ENCODE results near the gene PLA2G6.
A peak's percentile ranks its signal among the peaks of the same experiment; 100 is the strongest.
"Not testable (repeated sequence)": the region's sequence is repeated elsewhere in the genome, so short reads cannot be mapped to it uniquely, and the experiment has no call there.

The PLA2G6 gene

DNA sequence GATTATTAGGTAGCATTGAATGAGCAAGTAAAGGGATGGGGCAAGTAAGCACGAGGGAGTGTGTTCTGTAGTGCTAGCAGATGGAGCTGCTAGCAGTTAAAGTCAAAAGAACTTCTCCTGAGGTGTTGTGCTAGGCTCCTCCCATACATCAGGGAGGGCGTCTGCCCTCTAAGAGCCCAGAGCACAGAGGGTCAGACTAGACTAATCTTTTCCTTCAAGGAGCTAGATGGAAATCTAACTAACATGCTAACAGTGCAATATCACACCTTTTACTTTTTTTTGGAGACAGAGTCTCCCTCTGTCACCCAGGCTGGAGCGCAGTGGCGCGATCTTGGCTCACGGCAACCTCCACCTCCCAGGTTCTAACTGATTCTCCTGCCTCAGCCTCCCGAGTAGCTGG is 3.2 kb upstream of the PLA2G6 start:
- no peak overlapping the region for H4K8ac ChIP-seq (ENCODE audit: low read depth, low read length)
- peaks cover 13 to 17% of the 10 kb centered on the region in 2 experiments for H3K4me1 ChIP-seq (ENCODE audit: control insufficient read depth in 1 of 2, insufficient read depth in 2 of 2, low read length in 2 of 2)
- H2BK120ac ChIP-seq (ENCODE audit: insufficient read depth, low read length, poor library complexity), result no peak overlapping the region
- no peak overlapping the region for H4K12ac ChIP-seq (ENCODE audit: low read depth, low read length)
- no peak overlapping the region for H3K4me2 ChIP-seq (ENCODE audit: low read length)
- no CpG with 5 or more reads among the region's 7 CpGs for WGBS (ENCODE audit: extremely low coverage, insufficient coverage, insufficient read length)
- no peak overlapping the region for H2AK5ac ChIP-seq (ENCODE audit: low read length)
- peaks cover 5% of the 10 kb centered on the region for H3K79me2 ChIP-seq (ENCODE audit: control insufficient read depth, insufficient read depth, low read length, poor library complexity)
- H3K36me3 ChIP-seq (ENCODE audit: control insufficient read depth in 1 of 2, insufficient read depth in 2 of 2, low read length in 2 of 2), result no peaks in the 10 kb centered on the region
- peaks cover 25% of the 10 kb centered on the region for H3K79me1 ChIP-seq (ENCODE audit: low read length)
- H3K4ac ChIP-seq (ENCODE audit: low read depth, low read length), result no peak overlapping the region
- H3K18ac ChIP-seq (ENCODE audit: low read length), result no peak overlapping the region
- no peak overlapping the region for H3K4me3 ChIP-seq (ENCODE audit: low read depth, low read length)
- H3K14ac ChIP-seq (ENCODE audit: low read length), result no peak overlapping the region
- H3K9me3 ChIP-seq (ENCODE audit: insufficient read depth, low read depth, low read length), result no peaks in the 10 kb centered on the region
- H2BK5ac ChIP-seq (ENCODE audit: low read depth, low read length, poor library complexity), result no peak overlapping the region
- H3K27me3 ChIP-seq (ENCODE audit: insufficient read depth, low read length), result no peaks in the 10 kb centered on the region
- no peak overlapping the region for H3K23ac ChIP-seq (ENCODE audit: low read length)
- DNase-seq, result no peak
- no peak overlapping the region for H3K9ac ChIP-seq (ENCODE audit: low read length)
- H3K27ac ChIP-seq (ENCODE audit: low read depth, low read length), result no peak overlapping the region
- H2BK12ac ChIP-seq (ENCODE audit: low read length), result no peak overlapping the region
- H2AFZ ChIP-seq (ENCODE audit: insufficient read depth, low read length, poor library complexity), result no peak overlapping the region
- no peak overlapping the region for H4K91ac ChIP-seq (ENCODE audit: low read depth, low read length)

DNA sequence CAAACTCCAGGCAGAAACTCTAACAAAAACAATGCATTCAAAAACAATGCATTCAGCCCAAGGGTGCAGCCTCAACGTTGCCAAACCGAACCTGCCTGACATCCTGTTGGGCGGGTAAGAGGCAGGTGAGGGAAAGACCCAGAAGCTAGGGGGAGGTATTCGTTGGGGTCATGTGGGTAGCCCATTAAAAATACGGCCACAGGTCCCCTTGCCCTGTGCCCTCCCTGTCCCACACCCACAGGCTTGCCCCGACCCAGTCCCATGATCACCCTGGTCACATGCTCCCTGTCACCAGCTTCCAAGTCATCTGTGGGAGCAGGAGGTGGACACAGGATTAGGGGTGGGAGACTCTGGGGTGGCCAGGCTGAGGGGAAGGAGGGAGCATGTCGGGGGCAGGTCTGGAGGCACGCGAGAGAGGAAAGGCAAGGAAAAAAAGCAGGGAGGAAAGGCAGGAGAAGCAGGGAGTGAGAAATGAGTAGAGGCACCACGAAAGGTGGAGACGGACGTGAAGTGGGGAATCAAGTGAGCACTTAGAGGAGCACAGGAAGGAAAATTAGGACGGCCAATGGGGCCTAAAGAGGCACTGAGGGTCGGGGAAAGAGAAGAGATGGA is 683 bp downstream of the PLA2G6 start:
- Histone ChIP-seq H3K9me3 (ENCODE audit: insufficient read depth, low read depth, low read length) (no peaks in the 10 kb centered on the region), H2AK5ac (ENCODE audit: low read length) (peak overlapping the region; percentile 7), H3K4ac (ENCODE audit: low read depth, low read length) (peak overlapping the region; percentile 78), H3K18ac (ENCODE audit: low read length) (peak overlapping the region; percentile 90), H3K4me2 (ENCODE audit: low read length) (peak overlapping the region; percentile 72), H3K4me1 (ENCODE audit: control insufficient read depth in 1 of 2, insufficient read depth in 2 of 2, low read length in 2 of 2) (peaks cover 32 to 33% of the 10 kb centered on the region in 2 experiments), H3K27me3 (ENCODE audit: insufficient read depth, low read length) (no peaks in the 10 kb centered on the region), H3K79me2 (ENCODE audit: control insufficient read depth, insufficient read depth, low read length, poor library complexity) (peaks cover 5% of the 10 kb centered on the region), H3K4me3 (ENCODE audit: low read depth, low read length) (peak overlapping the region; percentile 47), H4K12ac (ENCODE audit: low read depth, low read length) (peak overlapping the region; percentile 94), H3K9ac (ENCODE audit: low read length) (peak overlapping the region; percentile 61), H3K27ac (ENCODE audit: low read depth, low read length) (peak overlapping the region; percentile 90), H2BK12ac (ENCODE audit: low read length) (peak overlapping the region; percentile 86), H3K36me3 (ENCODE audit: control insufficient read depth in 1 of 2, insufficient read depth in 2 of 2, low read length in 2 of 2) (no peaks in the 10 kb centered on the region), H4K91ac (ENCODE audit: low read depth, low read length) (peak overlapping the region; percentile 99), H4K8ac (ENCODE audit: low read depth, low read length) (peak overlapping the region; percentile 96), H2BK120ac (ENCODE audit: insufficient read depth, low read length, poor library complexity) (peak overlapping the region; percentile 97), H2BK5ac (ENCODE audit: low read depth, low read length, poor library complexity) (peak overlapping the region; percentile 98), H3K14ac (ENCODE audit: low read length) (peak overlapping the region; percentile 93), H3K79me1 (ENCODE audit: low read length) (peaks cover 45% of the 10 kb centered on the region), H2AFZ (ENCODE audit: insufficient read depth, low read length, poor library complexity) (peak overlapping the region; percentile 55), H3K23ac (ENCODE audit: low read length) (no peak overlapping the region)
- DNase-seq, result peak; percentile 79 to 89
- no CpG with 5 or more reads among the region's 14 CpGs for WGBS (ENCODE audit: extremely low coverage, insufficient coverage, insufficient read length)

DNA sequence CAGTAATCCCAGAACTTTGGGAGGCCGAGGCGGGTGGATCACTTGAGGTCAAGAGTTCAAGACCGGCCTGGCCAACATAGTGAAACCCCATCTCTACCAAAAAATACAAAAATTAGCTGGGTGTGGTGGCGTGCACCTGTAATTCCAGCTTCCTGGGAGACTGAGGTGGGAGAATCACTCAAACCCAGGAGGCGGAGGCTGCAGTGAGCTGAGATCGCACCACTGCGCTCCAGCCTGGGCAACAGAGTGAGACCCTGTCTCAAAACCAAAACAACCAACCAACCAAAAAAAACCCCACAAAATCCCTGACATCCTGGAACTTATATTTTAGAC is 3.1 kb downstream of the PLA2G6 start:
- H3K4ac ChIP-seq (ENCODE audit: low read depth, low read length); H2AK5ac ChIP-seq (ENCODE audit: low read length); H3K27me3 ChIP-seq (ENCODE audit: insufficient read depth, low read length); H3K23ac ChIP-seq (ENCODE audit: low read length); H3K4me3 ChIP-seq (ENCODE audit: low read depth, low read length); H2AFZ ChIP-seq (ENCODE audit: insufficient read depth, low read length, poor library complexity); H3K9ac ChIP-seq (ENCODE audit: low read length); DNase-seq; H3K4me2 ChIP-seq (ENCODE audit: low read length); H3K79me2 ChIP-seq (ENCODE audit: control insufficient read depth, insufficient read depth, low read length, poor library complexity); H4K12ac ChIP-seq (ENCODE audit: low read depth, low read length); H3K9me3 ChIP-seq (ENCODE audit: insufficient read depth, low read depth, low read length); H3K36me3 ChIP-seq (ENCODE audit: control insufficient read depth in 1 of 2, insufficient read depth in 2 of 2, low read length in 2 of 2): not testable (repeated sequence)
- Histone ChIP-seq H3K4me1 (ENCODE audit: control insufficient read depth in 1 of 2, insufficient read depth in 2 of 2, low read length in 2 of 2) (peaks cover 34 to 35% of the 10 kb centered on the region in 2 experiments), H4K91ac (ENCODE audit: low read depth, low read length) (peak overlapping the region; percentile 76), H3K79me1 (ENCODE audit: low read length) (peaks cover 43% of the 10 kb centered on the region), H3K18ac (ENCODE audit: low read length) (peak overlapping the region; percentile 20), H2BK12ac (ENCODE audit: low read length) (peak overlapping the region; percentile 58), H3K14ac (ENCODE audit: low read length) (peak overlapping the region; percentile 21), H4K8ac (ENCODE audit: low read depth, low read length) (peak overlapping the region; percentile 38), H2BK5ac (ENCODE audit: low read depth, low read length, poor library complexity) (peak overlapping the region; percentile 70), H2BK120ac (ENCODE audit: insufficient read depth, low read length, poor library complexity) (peak overlapping the region; percentile 57), H3K27ac (ENCODE audit: low read depth, low read length) (peak overlapping the region; percentile 86)
- WGBS (ENCODE audit: extremely low coverage, insufficient coverage, insufficient read length), result no CpG with 5 or more reads among the region's 7 CpGs

DNA sequence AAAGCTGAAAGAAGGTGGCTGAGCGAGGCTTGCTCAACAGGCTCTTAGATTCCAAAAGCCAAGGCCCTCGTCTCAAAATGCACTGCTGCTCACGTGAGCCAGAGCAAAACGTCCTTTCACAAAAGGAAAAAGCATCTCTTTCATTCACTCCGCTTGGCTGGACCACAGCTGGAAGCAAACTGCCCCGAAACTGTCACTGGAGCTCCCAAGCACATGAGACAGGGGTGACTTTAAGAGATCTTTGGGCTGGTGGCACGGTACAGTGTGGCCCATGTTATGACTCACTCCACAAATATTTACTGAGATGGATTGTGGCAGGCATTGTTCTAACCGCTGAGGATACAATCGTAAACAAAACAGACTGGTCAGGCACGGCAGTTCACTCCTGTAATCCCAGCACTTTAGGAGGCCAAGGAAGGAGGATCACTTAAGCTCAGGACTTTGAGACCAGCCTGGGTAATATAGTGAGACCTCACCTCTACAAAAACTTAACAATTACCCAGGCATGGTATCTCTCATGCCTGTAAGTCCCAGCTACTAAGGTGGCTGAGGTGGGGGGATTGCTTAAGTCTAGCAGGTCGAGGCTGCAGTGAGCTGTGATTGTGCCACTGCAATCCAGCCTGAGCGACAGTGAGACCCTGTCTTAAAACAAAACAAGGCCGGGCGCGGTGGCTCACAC is 3.6 kb downstream of the PLA2G6 start:
- peak overlapping the region; percentile 86 for H2BK120ac ChIP-seq (ENCODE audit: insufficient read depth, low read length, poor library complexity)
- WGBS (ENCODE audit: extremely low coverage, insufficient coverage, insufficient read length), result no CpG with 5 or more reads among the region's 15 CpGs
- peak overlapping the region; percentile 33 for H2AFZ ChIP-seq (ENCODE audit: insufficient read depth, low read length, poor library complexity)
- no peak overlapping the region for H3K9ac ChIP-seq (ENCODE audit: low read length)
- H3K14ac ChIP-seq (ENCODE audit: low read length), result peak overlapping the region; percentile 46
- no peak overlapping the region for H2AK5ac ChIP-seq (ENCODE audit: low read length)
- peak overlapping the region; percentile 86 for H3K27ac ChIP-seq (ENCODE audit: low read depth, low read length)
- H3K9me3 ChIP-seq (ENCODE audit: insufficient read depth, low read depth, low read length), result no peaks in the 10 kb centered on the region
- peak overlapping the region; percentile 76 for H4K91ac ChIP-seq (ENCODE audit: low read depth, low read length)
- peak; percentile 73 to 91 for DNase-seq
- peaks cover 5% of the 10 kb centered on the region for H3K79me2 ChIP-seq (ENCODE audit: control insufficient read depth, insufficient read depth, low read length, poor library complexity)
- H4K12ac ChIP-seq (ENCODE audit: low read depth, low read length), result peak overlapping the region; percentile 40
- H3K4me1 ChIP-seq (ENCODE audit: control insufficient read depth in 1 of 2, insufficient read depth in 2 of 2, low read length in 2 of 2), result peaks cover 34 to 35% of the 10 kb centered on the region in 2 experiments
- peak overlapping the region; percentile 83 for H2BK5ac ChIP-seq (ENCODE audit: low read depth, low read length, poor library complexity)
- H3K79me1 ChIP-seq (ENCODE audit: low read length), result peaks cover 43% of the 10 kb centered on the region
- H3K4me2 ChIP-seq (ENCODE audit: low read length), result peak overlapping the region; percentile 22
- no peak overlapping the region for H3K4me3 ChIP-seq (ENCODE audit: low read depth, low read length)
- H4K8ac ChIP-seq (ENCODE audit: low read depth, low read length), result peak overlapping the region; percentile 38
- no peaks in the 10 kb centered on the region for H3K36me3 ChIP-seq (ENCODE audit: control insufficient read depth in 1 of 2, insufficient read depth in 2 of 2, low read length in 2 of 2)
- peak overlapping the region; percentile 72 for H2BK12ac ChIP-seq (ENCODE audit: low read length)
- H3K23ac ChIP-seq (ENCODE audit: low read length), result no peak overlapping the region
- H3K18ac ChIP-seq (ENCODE audit: low read length), result peak overlapping the region; percentile 79
- H3K4ac ChIP-seq (ENCODE audit: low read depth, low read length), result no peak overlapping the region
- H3K27me3 ChIP-seq (ENCODE audit: insufficient read depth, low read length), result no peaks in the 10 kb centered on the region
